DOHH2 (cell line): ENCODE results near the gene FTO.

Experiments used
- EZH2phosphoT487 ChIP-seq: fragments of 200-600 bp; sonication (generic); IDR thresholded peaks from 2 replicates; pipeline ENCODE4 v1.6.1; 2017; ENCODE audit warnings: borderline replicate concordance, mild to moderate bottlenecking, antibody characterized with exemption, low read length, moderate library complexity, mixed read lengths
- TF ChIP-seq, protein P1 (sequence below): fragments of 200-600 bp; sonication (generic); IDR thresholded peaks from one replicate; pipeline ENCODE4 v1.5.1; 2014; ENCODE audit warnings: antibody characterized with exemption, mild to moderate bottlenecking, low read depth, low read length; ENCODE audit not compliant: poor library complexity, severe bottlenecking

- TF ChIP-seq, protein P1, sequence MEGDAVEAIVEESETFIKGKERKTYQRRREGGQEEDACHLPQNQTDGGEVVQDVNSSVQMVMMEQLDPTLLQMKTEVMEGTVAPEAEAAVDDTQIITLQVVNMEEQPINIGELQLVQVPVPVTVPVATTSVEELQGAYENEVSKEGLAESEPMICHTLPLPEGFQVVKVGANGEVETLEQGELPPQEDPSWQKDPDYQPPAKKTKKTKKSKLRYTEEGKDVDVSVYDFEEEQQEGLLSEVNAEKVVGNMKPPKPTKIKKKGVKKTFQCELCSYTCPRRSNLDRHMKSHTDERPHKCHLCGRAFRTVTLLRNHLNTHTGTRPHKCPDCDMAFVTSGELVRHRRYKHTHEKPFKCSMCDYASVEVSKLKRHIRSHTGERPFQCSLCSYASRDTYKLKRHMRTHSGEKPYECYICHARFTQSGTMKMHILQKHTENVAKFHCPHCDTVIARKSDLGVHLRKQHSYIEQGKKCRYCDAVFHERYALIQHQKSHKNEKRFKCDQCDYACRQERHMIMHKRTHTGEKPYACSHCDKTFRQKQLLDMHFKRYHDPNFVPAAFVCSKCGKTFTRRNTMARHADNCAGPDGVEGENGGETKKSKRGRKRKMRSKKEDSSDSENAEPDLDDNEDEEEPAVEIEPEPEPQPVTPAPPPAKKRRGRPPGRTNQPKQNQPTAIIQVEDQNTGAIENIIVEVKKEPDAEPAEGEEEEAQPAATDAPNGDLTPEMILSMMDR = no peak
- no peak for TF ChIP-seq EZH2phosphoT487
Measured at GRCh38 chr16:53712065-53712464, 8.1 kb downstream of the FTO start.
